GM12872 (cell line): ENCODE data around the gene GUCD1.

Source experiments
- CTCF ChIP-seq: IDR thresholded peaks from 3 replicates; pipeline ENCODE4 v1.5.1; 2011; ENCODE audit warnings: low read depth, mild to moderate bottlenecking, low read length, moderate library complexity; ENCODE audit not compliant: insufficient read depth

GUCD1 gene

DNA sequence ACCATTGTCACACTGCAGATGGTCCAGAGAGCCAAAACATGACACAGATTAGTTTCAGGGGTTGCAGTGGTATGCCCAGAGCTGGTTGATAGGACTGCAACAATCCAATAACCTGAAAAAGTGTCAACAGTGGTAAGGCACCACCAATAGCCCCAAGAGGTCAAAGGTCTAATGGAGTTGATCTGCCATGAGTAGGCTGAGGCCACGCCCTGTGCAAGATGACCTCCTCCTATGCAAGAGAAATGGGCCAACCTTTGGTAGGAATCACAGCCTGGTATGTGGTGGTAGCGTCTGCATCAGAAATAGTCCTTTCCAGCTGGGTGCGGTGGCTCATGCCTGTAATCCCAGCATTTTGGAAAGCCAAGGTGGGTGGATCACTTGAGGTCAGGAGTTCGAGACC, 19.6 kb downstream of the GUCD1 start:
- TF ChIP-seq CTCF: no peak

DNA sequence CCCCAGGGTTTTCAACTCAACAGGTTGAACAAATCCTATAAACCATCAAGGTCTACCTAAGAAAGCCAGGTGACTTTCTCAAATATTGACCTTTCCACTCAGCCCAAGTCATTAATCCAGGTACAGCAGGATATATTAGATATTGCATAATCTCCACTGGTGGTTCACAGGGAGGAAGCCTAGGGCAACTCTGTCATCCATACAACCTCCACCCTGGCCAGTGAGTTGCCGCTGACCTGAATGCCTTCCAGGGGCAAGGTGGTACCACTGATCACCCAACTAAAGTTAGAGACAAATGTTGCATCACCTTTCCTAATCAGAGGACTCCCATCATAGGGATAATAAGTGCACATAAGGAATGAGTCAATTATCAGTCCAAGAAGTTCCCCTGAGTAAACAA, 22.9 kb downstream of the GUCD1 start:
- no peak for TF ChIP-seq CTCF

GRCh38 chr22:24529898-24530297, 25.0 kb downstream of the GUCD1 start:
- no peak for TF ChIP-seq CTCF

DNA sequence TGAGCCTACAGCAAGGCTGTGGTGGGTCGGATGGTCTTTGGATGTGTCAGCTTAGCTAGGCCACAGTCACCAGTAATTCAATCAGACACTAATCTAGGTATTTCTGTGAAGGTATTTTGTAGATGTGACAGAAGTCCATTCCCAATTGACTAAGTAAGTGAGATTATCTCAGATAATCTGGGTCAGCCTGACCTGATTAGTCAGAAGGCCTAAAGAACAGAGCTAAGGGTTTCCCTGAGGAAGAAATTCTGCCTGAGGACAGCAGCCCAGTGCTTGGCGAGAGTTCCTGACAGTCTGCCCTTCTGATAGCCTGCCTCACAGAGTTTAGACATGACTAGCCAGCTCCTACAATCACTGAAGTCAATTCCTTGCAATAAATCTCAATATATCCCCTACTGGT, 28.7 kb downstream of the GUCD1 start:
- no peak for TF ChIP-seq CTCF

DNA sequence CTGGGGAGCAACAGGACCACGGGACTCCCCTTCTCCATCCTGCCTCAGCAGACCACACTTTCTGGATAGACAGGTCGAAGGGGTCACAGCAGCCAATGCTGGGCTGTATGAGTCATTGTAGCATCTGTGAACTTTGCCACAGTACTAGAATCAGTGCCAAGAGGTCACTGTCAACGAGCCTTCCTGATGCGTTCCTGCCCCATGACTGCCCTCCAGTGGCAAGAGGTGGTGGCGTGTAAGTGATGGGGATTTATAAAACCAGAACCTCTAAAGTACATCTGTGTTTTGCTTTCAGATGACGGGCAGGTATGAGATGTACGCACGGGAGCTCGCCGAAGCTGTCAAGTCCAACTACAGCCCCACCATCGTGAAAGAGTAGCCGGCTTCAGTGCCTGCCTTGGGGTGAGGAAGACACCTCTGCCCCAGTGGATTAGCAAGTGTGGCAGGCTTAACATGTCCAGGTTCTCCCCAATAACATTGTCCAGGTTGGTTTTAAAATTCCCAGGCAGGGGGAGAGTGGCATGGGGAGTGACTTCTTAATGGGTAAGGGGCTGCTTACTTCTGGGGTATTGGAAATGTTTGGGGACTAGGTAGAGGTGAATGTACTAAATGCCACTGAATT, 29.4 kb downstream of the GUCD1 start:
- peak; percentile 92 for TF ChIP-seq CTCF

GRCh38 chr22:24523873-24524272, 31.1 kb downstream of the GUCD1 start:
- TF ChIP-seq CTCF: no peak

DNA sequence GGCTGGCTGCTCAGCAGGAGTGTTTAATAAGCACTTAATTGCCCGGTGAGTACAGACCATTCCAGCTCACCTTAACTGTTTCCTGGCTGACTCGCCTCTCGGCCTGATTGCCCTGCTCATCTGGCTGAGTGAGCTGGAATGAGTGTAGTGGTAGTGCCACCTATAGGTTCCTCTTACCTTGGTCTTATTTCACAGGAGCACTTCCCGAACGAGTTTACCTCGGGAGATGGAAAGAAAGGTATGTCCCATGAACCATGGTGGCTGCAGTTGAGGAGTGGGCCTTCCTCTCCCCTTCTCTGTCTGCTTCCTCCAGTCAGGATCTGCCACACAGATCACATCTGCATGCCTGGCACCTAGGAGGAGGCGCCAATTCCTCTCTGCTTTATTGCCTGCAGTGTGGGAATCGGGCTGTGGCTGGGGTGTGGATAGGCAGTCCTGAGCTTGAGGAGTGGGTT, 33.1 kb downstream of the GUCD1 start:
- peak; percentile 66 for TF ChIP-seq CTCF
